ENCODE data around the gene KDELR1.

- TF ChIP-seq, protein P1, sequence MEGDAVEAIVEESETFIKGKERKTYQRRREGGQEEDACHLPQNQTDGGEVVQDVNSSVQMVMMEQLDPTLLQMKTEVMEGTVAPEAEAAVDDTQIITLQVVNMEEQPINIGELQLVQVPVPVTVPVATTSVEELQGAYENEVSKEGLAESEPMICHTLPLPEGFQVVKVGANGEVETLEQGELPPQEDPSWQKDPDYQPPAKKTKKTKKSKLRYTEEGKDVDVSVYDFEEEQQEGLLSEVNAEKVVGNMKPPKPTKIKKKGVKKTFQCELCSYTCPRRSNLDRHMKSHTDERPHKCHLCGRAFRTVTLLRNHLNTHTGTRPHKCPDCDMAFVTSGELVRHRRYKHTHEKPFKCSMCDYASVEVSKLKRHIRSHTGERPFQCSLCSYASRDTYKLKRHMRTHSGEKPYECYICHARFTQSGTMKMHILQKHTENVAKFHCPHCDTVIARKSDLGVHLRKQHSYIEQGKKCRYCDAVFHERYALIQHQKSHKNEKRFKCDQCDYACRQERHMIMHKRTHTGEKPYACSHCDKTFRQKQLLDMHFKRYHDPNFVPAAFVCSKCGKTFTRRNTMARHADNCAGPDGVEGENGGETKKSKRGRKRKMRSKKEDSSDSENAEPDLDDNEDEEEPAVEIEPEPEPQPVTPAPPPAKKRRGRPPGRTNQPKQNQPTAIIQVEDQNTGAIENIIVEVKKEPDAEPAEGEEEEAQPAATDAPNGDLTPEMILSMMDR (IDR thresholded peaks at IDR 0.05 in 2 of 3, conservative IDR thresholded peaks at IDR 0.05 in 1 of 3; ENCODE audit: insufficient read depth in 2 of 3, low read depth in 1 of 3, low read length in 3 of 3), result no peak
- TF ChIP-seq PPARD (CRISPR knock-in tag; IDR thresholded peaks at IDR 0.05) (no peak), PRMT5 (CRISPR knock-in tag; IDR thresholded peaks at IDR 0.05) (no peak), STAT6 (CRISPR knock-in tag; IDR thresholded peaks at IDR 0.05) (no peak), POLR2A (conservative IDR thresholded peaks at IDR 0.05) (no peak), ATF2 (CRISPR knock-in tag; IDR thresholded peaks at IDR 0.05) (no peak)
These were observed 50.4 kb downstream of the KDELR1 start for GRCh38 chr19:48340995-48341394.

All from K562 (cell line).